Measurements from ENCODE around the gene PHAX. TPM values are rescaled to one million over a fixed set of nuclear protein-coding genes. Genes with fewer than 3 reads are reported as not detected.

PHAX gene
- polyA plus RNA-seq, 1 donor (not counting 4 experiments of a cell fraction or from before 2014, with no cell fraction given), result 63.0 TPM

DNA sequence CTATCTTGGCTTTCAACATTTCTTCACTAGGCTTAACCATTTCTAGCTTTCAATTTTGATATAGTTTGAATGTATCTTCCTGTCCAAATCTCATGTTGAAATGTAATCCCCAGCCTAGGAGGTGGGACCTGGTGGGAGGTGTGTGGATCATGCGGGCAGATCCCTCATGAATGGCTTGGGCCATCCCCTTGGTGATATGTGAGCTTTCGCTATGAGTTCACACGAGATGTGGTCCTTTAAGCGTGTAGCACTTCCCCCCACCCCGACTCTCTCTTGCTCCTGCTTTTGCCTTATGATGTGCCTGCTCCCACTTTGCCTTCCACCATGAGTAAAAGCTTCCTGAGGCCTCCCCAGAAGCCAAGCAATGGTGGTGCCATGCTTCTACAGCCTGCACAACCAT is 40.6 kb downstream of the PHAX start:
- Histone ChIP-seq H3K9me1 (ENCODE audit: control insufficient read depth, extremely low read depth, insufficient read depth, low read length) (no peaks in the 10 kb centered on the region), H4K20me1 (ENCODE audit: control insufficient read depth, extremely low read depth, insufficient read depth, low read length) (no peaks in the 10 kb centered on the region), H2AFZ (ENCODE audit: control insufficient read depth, low read length) (no peak overlapping the region), H3K27me3 (ENCODE audit: control insufficient read depth, extremely low read depth, insufficient read depth, low read length) (no peaks in the 10 kb centered on the region), H3K36me3 (ENCODE audit: control insufficient read depth in 2 of 2, extremely low read depth in 1 of 2, insufficient read depth in 2 of 2, low read length in 2 of 2) (no peaks in the 10 kb centered on the region), H3K4me2 (ENCODE audit: control insufficient read depth, extremely low read depth, insufficient read depth, low read depth, low read length) (no peak overlapping the region), H3K27ac (ENCODE audit: control insufficient read depth, insufficient read depth, low read length) (no peak overlapping the region), H3K9ac (ENCODE audit: control insufficient read depth, extremely low read depth, insufficient read depth, low read length) (no peak overlapping the region), H3K4me3 (ENCODE audit: control insufficient read depth in 2 of 3, extremely low read depth in 1 of 3, insufficient read depth in 2 of 3, low read depth in 1 of 3, low read length in 3 of 3) (no peak overlapping the region), H3K4me1 (ENCODE audit: control insufficient read depth, extremely low read depth, insufficient read depth, low read length) (no peaks in the 10 kb centered on the region), H3K79me2 (ENCODE audit: control insufficient read depth, insufficient read depth, low read length) (no peaks in the 10 kb centered on the region), H3K9me3 (ENCODE audit: control insufficient read depth, low read depth, low read length) (peaks cover 2% of the 10 kb centered on the region)
- DNase-seq (ENCODE audit: low read depth, low spot score) (no peak), FAIRE-seq (no peak)
- no peak for TF ChIP-seq EZH2 (IDR thresholded peaks at IDR 0.05; ENCODE audit: low read length)
- TF ChIP-seq CTCF (optimal IDR thresholded peaks at IDR 0.05 in 1 of 3, IDR thresholded peaks at IDR 0.05 in 1 of 3, conservative IDR thresholded peaks at IDR 0.05 in 1 of 3; ENCODE audit: extremely low read depth in 1 of 3, insufficient read depth in 2 of 3, low read length in 3 of 3), result no peak
- dilution Hi-C loops (cut with MboI; ENCODE audit: extremely low pct_ligation_motif_present, low sequenced_read_pairs), result no loop called here

DNA sequence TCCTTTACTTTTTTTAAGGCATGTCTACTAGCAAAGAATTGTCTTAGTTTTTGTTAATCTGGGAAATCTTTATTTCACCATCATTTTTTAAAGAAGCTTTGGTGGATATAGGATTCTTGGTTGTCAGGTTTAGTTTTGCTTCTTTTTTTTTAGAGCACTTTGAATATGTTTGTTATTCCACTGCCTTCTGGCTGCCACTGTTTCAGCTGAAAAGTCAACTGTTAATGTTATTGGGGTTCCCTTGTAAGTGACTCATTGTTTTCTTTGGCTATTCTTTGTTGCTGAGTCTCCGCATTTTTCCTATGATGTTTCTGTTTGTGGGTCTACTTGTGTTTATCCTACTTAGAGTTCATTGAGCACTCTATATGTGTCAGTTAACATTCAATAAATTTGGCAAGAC is 44.4 kb downstream of the PHAX start:
- no peaks in the 10 kb centered on the region for H3K36me3 ChIP-seq (ENCODE audit: control insufficient read depth in 2 of 2, extremely low read depth in 1 of 2, insufficient read depth in 2 of 2, low read length in 2 of 2)
- FAIRE-seq (no peak), DNase-seq (ENCODE audit: low read depth, low spot score) (no peak)
- H4K20me1 ChIP-seq (ENCODE audit: control insufficient read depth, extremely low read depth, insufficient read depth, low read length), result no peaks in the 10 kb centered on the region
- H3K4me1 ChIP-seq (ENCODE audit: control insufficient read depth, extremely low read depth, insufficient read depth, low read length), result no peaks in the 10 kb centered on the region
- H3K27me3 ChIP-seq (ENCODE audit: control insufficient read depth, extremely low read depth, insufficient read depth, low read length), result no peaks in the 10 kb centered on the region
- TF ChIP-seq EZH2 (IDR thresholded peaks at IDR 0.05; ENCODE audit: low read length), result no peak
- TF ChIP-seq CTCF (optimal IDR thresholded peaks at IDR 0.05 in 1 of 3, IDR thresholded peaks at IDR 0.05 in 1 of 3, conservative IDR thresholded peaks at IDR 0.05 in 1 of 3; ENCODE audit: extremely low read depth in 1 of 3, insufficient read depth in 2 of 3, low read length in 3 of 3), result no peak
- H3K9me3 ChIP-seq (ENCODE audit: control insufficient read depth, low read depth, low read length), result peaks cover 2% of the 10 kb centered on the region
- no peak overlapping the region for H3K9ac ChIP-seq (ENCODE audit: control insufficient read depth, extremely low read depth, insufficient read depth, low read length)
- dilution Hi-C loops (cut with MboI; ENCODE audit: extremely low pct_ligation_motif_present, low sequenced_read_pairs), result no loop called here
- H3K79me2 ChIP-seq (ENCODE audit: control insufficient read depth, insufficient read depth, low read length), result no peaks in the 10 kb centered on the region
- no peak overlapping the region for H2AFZ ChIP-seq (ENCODE audit: control insufficient read depth, low read length)
- H3K4me3 ChIP-seq (ENCODE audit: control insufficient read depth in 2 of 3, extremely low read depth in 1 of 3, insufficient read depth in 2 of 3, low read depth in 1 of 3, low read length in 3 of 3), result no peak overlapping the region
- no peak overlapping the region for H3K27ac ChIP-seq (ENCODE audit: control insufficient read depth, insufficient read depth, low read length)
- no peaks in the 10 kb centered on the region for H3K9me1 ChIP-seq (ENCODE audit: control insufficient read depth, extremely low read depth, insufficient read depth, low read length)
- no peak overlapping the region for H3K4me2 ChIP-seq (ENCODE audit: control insufficient read depth, extremely low read depth, insufficient read depth, low read depth, low read length)
